Measurements from ENCODE around the gene OPCML. TPM values are rescaled to one million over a fixed set of nuclear protein-coding genes. Genes with fewer than 3 reads are reported as not detected.

OPCML gene
- total RNA-seq, 1 experiment from 2014 or later = 0.94 TPM

GRCh38 chr11:133536198-133536597, 3.9 kb upstream of the OPCML start:
- H3K9me3 Mint-ChIP-seq = peaks cover 3 to 4% of the 10 kb centered on the region in 2 experiments; a peak in 4 of 5 replicates
- Histone ChIP-seq H3K79me1 (ENCODE audit: insufficient read depth, low read depth, low read length, poor library complexity, severe bottlenecking) (no peaks in the 10 kb centered on the region), H3K27ac (ENCODE audit: insufficient read length, low read depth, low read length) (no peak overlapping the region), H4K20me1 (ENCODE audit: control insufficient read depth, insufficient read depth, insufficient read length) (no peaks in the 10 kb centered on the region), H3K4ac (ENCODE audit: low read depth, low read length) (no peak overlapping the region), H4K5ac (ENCODE audit: insufficient read length, low read depth, low read length) (no peak overlapping the region), H2BK12ac (ENCODE audit: insufficient read length, low read depth, low read length) (no peak overlapping the region), H3K79me2 (ENCODE audit: insufficient read depth, low read length) (no peaks in the 10 kb centered on the region), H2BK120ac (ENCODE audit: low read depth, low read length, poor library complexity, severe bottlenecking) (no peak overlapping the region), H3K14ac (ENCODE audit: insufficient read depth, low read length) (no peak overlapping the region), H3K23me2 (ENCODE audit: insufficient read length, low read depth, low read length, poor library complexity, severe bottlenecking) (peaks cover 15% of the 10 kb centered on the region), H2BK20ac (ENCODE audit: low read depth, low read length, poor library complexity, severe bottlenecking) (no peak overlapping the region), H4K8ac (replicated peaks; ENCODE audit: insufficient read length, low read depth, low read length) (no peak overlapping the region), H4K91ac (ENCODE audit: insufficient read length, low read depth, low read length) (no peak overlapping the region), H3K9ac (ENCODE audit: extremely low read depth, insufficient read length, low read length) (no peak overlapping the region), H3T11ph (ENCODE audit: low read length) (no peak overlapping the region), H3K23ac (ENCODE audit: insufficient read length, low read depth, low read length) (no peak overlapping the region), H3K56ac (ENCODE audit: insufficient read length, low read depth, low read length) (no peak overlapping the region), H3K4me1 (ENCODE audit: insufficient read depth, low read length) (peaks cover 24% of the 10 kb centered on the region), H3K18ac (ENCODE audit: insufficient read length, low read depth, low read length) (no peak overlapping the region), H2AK5ac (ENCODE audit: insufficient read length, low read length) (no peak overlapping the region), H3K27me3 (ENCODE audit: insufficient read depth, low read length) (peaks cover 4% of the 10 kb centered on the region; the same call in 1 of the 2 replicates), H2BK5ac (ENCODE audit: insufficient read length, low read length) (no peak overlapping the region), H2AFZ (ENCODE audit: low read length) (no peak overlapping the region), H3K9me3 (ENCODE audit: control insufficient read depth, low read depth, low read length) (no peaks in the 10 kb centered on the region), H2BK15ac (ENCODE audit: low read depth, low read length) (no peak overlapping the region), H3K4me2 (ENCODE audit: insufficient read depth, insufficient read length, low read length) (no peak overlapping the region)
- peaks cover 51 to 63% of the 10 kb centered on the region in 2 experiments for H3K4me1 Mint-ChIP-seq
- no peak overlapping the region for H3K4me3 Mint-ChIP-seq
- WGBS (ENCODE audit: extremely low coverage, insufficient read length, low lambda C conversion rate) = no CpG with 5 or more reads among the region's 1 CpG
- peaks cover 24% of the 10 kb centered on the region for H3K27me3 Mint-ChIP-seq (ENCODE audit: low read depth)
- no peak overlapping the region for H3K27ac Mint-ChIP-seq
- TF ChIP-seq CTCF (conservative IDR thresholded peaks at IDR 0.05) = no peak
- DNase-seq = no peak
- H3K36me3 Mint-ChIP-seq (ENCODE audit: insufficient read depth in 1 of 3, low read depth in 3 of 3) = peaks cover 2 to 7% (median 3%) of the 10 kb centered on the region in 3 experiments; a peak in 3 of 7 replicates

Measured in H9 (cell line).